T-helper 2 cell (primary cell): Measurements from ENCODE around the gene ALDH1A1.

Experiments
- DNase-seq, 5 experiments: peaks; one replicate each; pipeline versions ENCODE4 v3.0.0 to v3.0.0-alpha.2; 2012 to 2022
- total RNA-seq, 2 donors: gene quantifications; one replicate each; lab custom pipeline; 2026; lab: John Stamatoyannopoulos, UW

Gene ALDH1A1
- total RNA-seq: 0 reads per million in 2 donors

- DNase-seq: no peak
Observed at GRCh38 chr9:72952914-72953313, at the start of gene ALDH1A1. Gene ALDH1A1, minus strand, starts transcription at chr9:72953053. Its CDS starts 53 bp downstream, at chr9:72953000.

- DNase-seq: no peak
Observed at GRCh38 chr9:73001860-73002259, 49.0 kb upstream of the ALDH1A1 start.

- no peak for DNase-seq
Observed at GRCh38 chr9:72998363-72998762, 45.5 kb upstream of the ALDH1A1 start.

- DNase-seq: no peak
Observed at GRCh38 chr9:72997387-72997995, 44.6 kb upstream of the ALDH1A1 start.

- DNase-seq: no peak
Observed at GRCh38 chr9:72996684-72997314, 43.9 kb upstream of the ALDH1A1 start.

- DNase-seq: no peak
Observed at GRCh38 chr9:72996114-72996513, 43.3 kb upstream of the ALDH1A1 start.

- no peak for DNase-seq
Observed at GRCh38 chr9:72995131-72996024, 42.5 kb upstream of the ALDH1A1 start.

- no peak for DNase-seq
Observed at GRCh38 chr9:72991772-72992171, 38.9 kb upstream of the ALDH1A1 start.

GRCh38 chr9:72990397-72991182 is 37.7 kb upstream of the ALDH1A1 start:
- no peak for DNase-seq

- DNase-seq: no peak
Observed at GRCh38 chr9:72986522-72987116, 33.8 kb upstream of the ALDH1A1 start.

- no peak for DNase-seq
Observed at GRCh38 chr9:72985746-72986145, 32.9 kb upstream of the ALDH1A1 start.

- no peak for DNase-seq
Observed at GRCh38 chr9:72984991-72985390, 32.1 kb upstream of the ALDH1A1 start.

GRCh38 chr9:72984226-72984947 is 31.5 kb upstream of the ALDH1A1 start:
- DNase-seq: no peak

GRCh38 chr9:72983512-72984225 is 30.8 kb upstream of the ALDH1A1 start:
- DNase-seq: no peak

- no peak for DNase-seq
Observed at GRCh38 chr9:72983056-72983455, 30.2 kb upstream of the ALDH1A1 start.

- no peak for DNase-seq
Observed at GRCh38 chr9:72982146-72982799, 29.4 kb upstream of the ALDH1A1 start.

- DNase-seq: no peak
Observed at GRCh38 chr9:72981433-72981832, 28.6 kb upstream of the ALDH1A1 start.

- DNase-seq: peak in 1 of 5 experiments; percentile 8
Observed at GRCh38 chr9:72980600-72981265, 27.9 kb upstream of the ALDH1A1 start.

GRCh38 chr9:72980183-72980582 is 27.3 kb upstream of the ALDH1A1 start:
- no peak for DNase-seq
